Transverse colon (tissue), 4 donors: Measurements from ENCODE around the gene ALOX15B. TPM values are rescaled to one million over a fixed set of nuclear protein-coding genes. Genes with fewer than 3 reads are reported as not detected.

Experiments used
- DNase-seq: peaks from one replicate; pipeline ENCODE4 v3.0.0-alpha.2; 2019
- H3K27ac ChIP-seq, 4 donors: fragments of 200-600 bp; sonication (generic); 2 replicates each; pipeline ENCODE4 v1.5.1; 2016 to 2018; ENCODE audit warnings: inconsistent platforms in 4 of 4
- H3K27me3 ChIP-seq: fragments of 200-600 bp; sonication (generic); 2 replicates; pipeline ENCODE4 v1.5.1; 2017; ENCODE audit warnings: inconsistent platforms
- H3K36me3 ChIP-seq, 4 donors: fragments of 200-600 bp; sonication (generic); 2 replicates each; pipeline ENCODE4 v1.5.1; 2017 to 2019; ENCODE audit warnings: inconsistent platforms in 4 of 4
- H3K4me1 ChIP-seq, 4 donors: fragments of 200-600 bp; sonication (generic); 2 replicates each; pipeline ENCODE4 v1.5.1; 2017 to 2020; ENCODE audit warnings: inconsistent platforms in 4 of 4
- H3K4me3 ChIP-seq, 4 donors: fragments of 200-600 bp; sonication (generic); 1 replicate in 1 of 4; 2 replicates in 3 of 4; pipeline versions ENCODE4 v1.5.1 to v1.6.1; 2017 to 2019; ENCODE audit warnings: inconsistent platforms in 4 of 4
- H3K9me3 ChIP-seq, 2 donors: fragments of 200-600 bp; sonication (generic); 2 replicates each; pipeline ENCODE4 v1.5.1; 2017 to 2019; ENCODE audit warnings: inconsistent platforms in 2 of 2
- CTCF ChIP-seq, 5 experiments: fragments of 200-600 bp in 3 of 5; fragments of 450-650 bp in 2 of 5; sonication (generic) in 3 of 5; IDR thresholded peaks; 1 replicate in 2 of 5; 2 replicates in 3 of 5; pipeline ENCODE4 v1.5.1; 2016 to 2017; ENCODE audit warnings: antibody characterized with exemption in 5 of 5, inconsistent platforms in 3 of 5, mild to moderate bottlenecking in 2 of 5, moderate library complexity in 1 of 5
- EP300 ChIP-seq: sonication (generic); formaldehyde crosslinking; IDR thresholded peaks from one replicate; pipeline ENCODE4 v1.6.1; 2017; ENCODE audit warnings: antibody characterized with exemption, low read depth
- POLR2A ChIP-seq: fragments of 450-650 bp; IDR thresholded peaks from one replicate; pipeline ENCODE4 v1.6.1; 2016; ENCODE audit warnings: antibody characterized with exemption, mild to moderate bottlenecking, moderate library complexity
- POLR2AphosphoS5 ChIP-seq, 3 donors: sonication (generic); formaldehyde crosslinking; IDR thresholded peaks; one replicate each; pipeline ENCODE4 v1.6.1; 2016; ENCODE audit warnings: antibody characterized with exemption in 3 of 3
- WGBS, 2 donors: methylation state at CpG; one replicate each; pipeline ENCODE4 v1.1.5; 2018; ENCODE audit warnings: low coverage in 1 of 2; 5-methylcytosine and 5-hydroxymethylcytosine counted together
- in situ Hi-C, 4 donors: fragments of 200-750 bp; cut with MboI; loops; one replicate each; pipeline versions ENCODE4 v1.15.0 to v1.15.1; 2017; ENCODE audit warnings: low sequenced_read_pairs in 3 of 4, low pct_ligation_motif_present in 1 of 4, low pct_unique_long_range_greater_than_20kb in 1 of 4
- intact Hi-C: fragments of 100-400 bp; cut with DNase I; formaldehyde crosslinking; loops from one replicate; pipeline ENCODE4 v1.15.1; 2023; ENCODE audit warnings: low total_unique reads
- small RNA-seq, 4 donors: library from RNA; depleted of rRNA; stranded (forward); fragments of <200 nt; gene quantifications; one replicate each; pipeline ENCODE3, GENCODE V24; 2016
- total RNA-seq, 4 donors: library from RNA; depleted of rRNA; stranded (reverse); fragments of >200 nt; gene quantifications; one replicate each; pipeline ENCODE4 v1.1.0, GENCODE V29; 2016

ALOX15B gene
- total RNA-seq, 4 donors from 2014 or later: 3.3 to 44.4 (median 5.4) TPM

- H3K27me3 ChIP-seq: peaks cover 35% of the 10 kb centered on the region
Measured at GRCh38 chr17:8089728-8090127, 50.9 kb downstream of the ALOX15B start.

GRCh38 chr17:8091033-8091687, 52.3 kb downstream of the ALOX15B start:
- H3K27ac ChIP-seq: no peak overlapping the region
- intact Hi-C loops: no loop called here
- H3K4me3 ChIP-seq: no peak overlapping the region
- TF ChIP-seq POLR2AphosphoS5 (IDR thresholded peaks at IDR 0.05) (no peak), CTCF (IDR thresholded peaks at IDR 0.05) (no peak), POLR2A (no peak), EP300 (no peak)
- H3K4me1 ChIP-seq: no peaks in the 10 kb centered on the region
- H3K36me3 ChIP-seq: no peaks in the 10 kb centered on the region
- in situ Hi-C loops: loop anchor here in 2 of 4 donors (25.0 kb wide), 1 partner anchor 221 kb away; the partner anchor contains the start of gene ARHGEF15 (in 2 of the 2)
- peaks cover 35% of the 10 kb centered on the region for H3K27me3 ChIP-seq
- WGBS, 2 donors: 41% methylated on average over 9 of the region's 9 CpGs; no CpG with 5 or more reads in 1 of the 2 donors
- no peak for DNase-seq
- no peaks in the 10 kb centered on the region for H3K9me3 ChIP-seq

More at GRCh38 chr17:8089728-8090127, 50.9 kb downstream of the ALOX15B start:
- intact Hi-C loops: no loop called here
- H3K36me3 ChIP-seq: no peaks in the 10 kb centered on the region
- in situ Hi-C loops: loop anchor here in 2 of 4 donors (25.0 kb wide), 1 partner anchor 223 kb away; the partner anchor contains the start of gene ARHGEF15 (in 2 of the 2)
- H3K4me3 ChIP-seq: no peak overlapping the region
- no peaks in the 10 kb centered on the region for H3K9me3 ChIP-seq
- 71% methylated on average over 5 to 6 of the region's 6 CpGs for WGBS, 2 donors
- H3K4me1 ChIP-seq: no peaks in the 10 kb centered on the region
- TF ChIP-seq POLR2A (no peak), EP300 (no peak), POLR2AphosphoS5 (IDR thresholded peaks at IDR 0.05) (no peak), CTCF (IDR thresholded peaks at IDR 0.05) (no peak)
- no peak overlapping the region for H3K27ac ChIP-seq
- no peak for DNase-seq

GRCh38 chr17:8095361-8095760, 56.5 kb downstream of the ALOX15B start:
- in situ Hi-C loops: loop anchor here in 2 of 4 donors (25.0 kb wide), 1 partner anchor 217 kb away; the partner anchor contains the start of gene ARHGEF15 (in 2 of the 2)
- no peak overlapping the region for H3K4me3 ChIP-seq
- no peak overlapping the region for H3K27ac ChIP-seq
- 82% methylated on average over 6 of the region's 6 CpGs; no CpG with 5 or more reads in 1 of the 2 donors for WGBS, 2 donors
- no peaks in the 10 kb centered on the region for H3K9me3 ChIP-seq
- H3K4me1 ChIP-seq: no peaks in the 10 kb centered on the region
- no peak for DNase-seq
- intact Hi-C loops: no loop called here
- TF ChIP-seq CTCF (IDR thresholded peaks at IDR 0.05): no peak
- no peak for TF ChIP-seq EP300
- no peak for TF ChIP-seq POLR2A
- TF ChIP-seq POLR2AphosphoS5 (IDR thresholded peaks at IDR 0.05): no peak
- peaks cover 9% of the 10 kb centered on the region for H3K27me3 ChIP-seq
- H3K36me3 ChIP-seq: no peaks in the 10 kb centered on the region

- in situ Hi-C loops (loop anchor here in 2 of 4 donors (25.0 kb wide), 1 partner anchor 216 kb away; the partner anchor contains the start of gene ARHGEF15 (in 2 of the 2)), intact Hi-C loops (no loop called here)
- Histone ChIP-seq H3K9me3 (no peaks in the 10 kb centered on the region), H3K27ac (no peak overlapping the region), H3K4me1 (no peaks in the 10 kb centered on the region), H3K36me3 (no peaks in the 10 kb centered on the region), H3K4me3 (no peak overlapping the region), H3K27me3 (peaks cover 8% of the 10 kb centered on the region)
- TF ChIP-seq EP300: no peak
- no peak for TF ChIP-seq POLR2AphosphoS5 (IDR thresholded peaks at IDR 0.05)
- TF ChIP-seq POLR2A: no peak
- no peak for TF ChIP-seq CTCF (IDR thresholded peaks at IDR 0.05)
- 85% methylated on average over 8 of the region's 8 CpGs; no CpG with 5 or more reads in 1 of the 2 donors for WGBS, 2 donors
- no peak for DNase-seq
Measured at GRCh38 chr17:8096541-8096940, 57.7 kb downstream of the ALOX15B start.

Small RNAs within 50 kb of the gene (small RNA-seq; reads per million reads assigned to genes)
- gene MIR4314: 0 reads per million in 4 donors

Other genes with a start within 250 kb of the ALOX15B start
- gene KDM6B, start 204.8 kb upstream of the ALOX15B start, total RNA-seq: 10 to 100 TPM; 18.3 to 33.7 (median 30.2) TPM
- 10 to 100 TPM in 1 of 4 donors, 1 to 10 TPM in 3; 2.4 to 13.1 (median 6.8) TPM for gene TMEM88, start 184.0 kb upstream of the ALOX15B start, total RNA-seq
- 10 to 100 TPM; 59.8 to 95.3 (median 86.5) TPM for gene NAA38, start 181.5 kb upstream of the ALOX15B start, total RNA-seq
- 10 to 100 TPM in 1 of 4 donors, 1 to 10 TPM in 2, not detected in 1; 4.9 to 50.4 (median 9.6) TPM for gene CYB5D1, start 181.1 kb upstream of the ALOX15B start, total RNA-seq
- 10 to 100 TPM; 53.0 to 71.6 (median 62.0) TPM for gene CHD3, start 150.3 kb upstream of the ALOX15B start, total RNA-seq
- 1 to 10 TPM in 2 of 4 donors, under 1 TPM in 1, not detected in 1; 0.75 to 3.4 (median 2.7) TPM for gene RNF227, start 122.8 kb upstream of the ALOX15B start, total RNA-seq
- gene KCNAB3, start 109.2 kb upstream of the ALOX15B start, total RNA-seq: 1 to 10 TPM in 1 of 4 donors, under 1 TPM in 2, not detected in 1; 0.40 to 1.6 (median 0.82) TPM
- gene TRAPPC1, start 107.1 kb upstream of the ALOX15B start, total RNA-seq: 10 to 100 TPM; 42.7 to 70.9 (median 68.8) TPM
- 10 to 100 TPM; 22.7 to 62.1 (median 31.6) TPM for gene CNTROB, start 106.9 kb upstream of the ALOX15B start, total RNA-seq
- under 1 TPM in 1 of 4 donors, not detected in 3; 0.14 TPM for gene GUCY2D, start 36.4 kb upstream of the ALOX15B start, total RNA-seq
- not detected for gene ALOX12B, start 48.7 kb downstream of the ALOX15B start, total RNA-seq
- under 1 TPM in 1 of 4 donors, not detected in 3; 0.79 TPM for gene ALOXE3, start 79.5 kb downstream of the ALOX15B start, total RNA-seq
- not detected for gene HES7, start 85.0 kb downstream of the ALOX15B start, total RNA-seq
- 100 to 1,000 TPM in 2 of 4 donors, 10 to 100 TPM in 2; 55.9 to 211 (median 109) TPM for gene PER1, start 113.3 kb downstream of the ALOX15B start, total RNA-seq
- 10 to 100 TPM; 20.9 to 49.4 (median 30.1) TPM for gene VAMP2, start 123.9 kb downstream of the ALOX15B start, total RNA-seq
- 10 to 100 TPM in 2 of 4 donors, 1 to 10 TPM in 2; 1.5 to 74.6 (median 18.3) TPM for gene TMEM107, start 137.3 kb downstream of the ALOX15B start, total RNA-seq
- gene BORCS6, start 151.1 kb downstream of the ALOX15B start, total RNA-seq: 10 to 100 TPM in 3 of 4 donors, 1 to 10 TPM in 1; 3.2 to 17.1 (median 12.7) TPM
- gene AURKB, start 171.5 kb downstream of the ALOX15B start, total RNA-seq: 1 to 10 TPM; 2.2 to 8.6 (median 5.6) TPM
- gene CTC1, start 209.0 kb downstream of the ALOX15B start, total RNA-seq: 100 to 1,000 TPM in 1 of 4 donors, 10 to 100 TPM in 3; 19.9 to 139 (median 31.7) TPM
- gene PFAS, start 210.2 kb downstream of the ALOX15B start, total RNA-seq: 10 to 100 TPM in 2 of 4 donors, 1 to 10 TPM in 1, under 1 TPM in 1; 0.75 to 24.9 (median 8.9) TPM
- 10 to 100 TPM in 3 of 4 donors, 1 to 10 TPM in 1; 8.4 to 47.1 (median 14.6) TPM for gene RANGRF, start 249.6 kb downstream of the ALOX15B start, total RNA-seq